Measurements from ENCODE around the gene CASQ1. TPM values are rescaled to one million over a fixed set of nuclear protein-coding genes. Genes with fewer than 3 reads are reported as not detected.

The CASQ1 gene
- total RNA-seq, 1 donor from 2014 or later: not detected

- no peaks in the 10 kb centered on the region for H3K27me3 Mint-ChIP-seq (ENCODE audit: unreplicated experiment)
- H3K36me3 Mint-ChIP-seq (ENCODE audit: unreplicated experiment): no peaks in the 10 kb centered on the region
- H3K9me3 Mint-ChIP-seq (ENCODE audit: unreplicated experiment): no peaks in the 10 kb centered on the region
- DNase-seq: no peak
- no peak for TF ChIP-seq CTCF (IDR thresholded peaks at IDR 0.05; ENCODE audit: partially characterized antibody, unreplicated experiment)
- no peaks in the 10 kb centered on the region for H3K4me1 Mint-ChIP-seq (ENCODE audit: low read depth, unreplicated experiment)
- H3K4me3 Mint-ChIP-seq (ENCODE audit: unreplicated experiment): no peak overlapping the region
- H3K27ac Mint-ChIP-seq (ENCODE audit: unreplicated experiment): no peak overlapping the region
Observed at GRCh38 chr1:160227561-160227960, 37.2 kb downstream of the CASQ1 start.

- Mint-ChIP-seq H3K27me3 (ENCODE audit: unreplicated experiment) (peaks cover 1% of the 10 kb centered on the region), H3K9me3 (ENCODE audit: unreplicated experiment) (no peaks in the 10 kb centered on the region), H3K36me3 (ENCODE audit: unreplicated experiment) (no peaks in the 10 kb centered on the region), H3K4me3 (ENCODE audit: unreplicated experiment) (no peak overlapping the region), H3K4me1 (ENCODE audit: low read depth, unreplicated experiment) (no peaks in the 10 kb centered on the region), H3K27ac (ENCODE audit: unreplicated experiment) (no peak overlapping the region)
- no peak for DNase-seq
- no peak for TF ChIP-seq CTCF (IDR thresholded peaks at IDR 0.05; ENCODE audit: partially characterized antibody, unreplicated experiment)
Observed at GRCh38 chr1:160228431-160228830, 38.1 kb downstream of the CASQ1 start.

GRCh38 chr1:160232911-160233310 is 42.5 kb downstream of the CASQ1 start:
- no peaks in the 10 kb centered on the region for H3K36me3 Mint-ChIP-seq (ENCODE audit: unreplicated experiment)
- no peak overlapping the region for H3K4me3 Mint-ChIP-seq (ENCODE audit: unreplicated experiment)
- DNase-seq: no peak
- no peak overlapping the region for H3K27ac Mint-ChIP-seq (ENCODE audit: unreplicated experiment)
- H3K4me1 Mint-ChIP-seq (ENCODE audit: low read depth, unreplicated experiment): no peaks in the 10 kb centered on the region
- no peak for TF ChIP-seq CTCF (IDR thresholded peaks at IDR 0.05; ENCODE audit: partially characterized antibody, unreplicated experiment)
- H3K27me3 Mint-ChIP-seq (ENCODE audit: unreplicated experiment): peaks cover 2% of the 10 kb centered on the region
- H3K9me3 Mint-ChIP-seq (ENCODE audit: unreplicated experiment): no peaks in the 10 kb centered on the region

- no peak overlapping the region for H3K27ac Mint-ChIP-seq (ENCODE audit: unreplicated experiment)
- peaks cover 3% of the 10 kb centered on the region for H3K27me3 Mint-ChIP-seq (ENCODE audit: unreplicated experiment)
- DNase-seq: no peak
- no peaks in the 10 kb centered on the region for H3K4me1 Mint-ChIP-seq (ENCODE audit: low read depth, unreplicated experiment)
- H3K9me3 Mint-ChIP-seq (ENCODE audit: unreplicated experiment): no peaks in the 10 kb centered on the region
- H3K4me3 Mint-ChIP-seq (ENCODE audit: unreplicated experiment): no peak overlapping the region
- no peak for TF ChIP-seq CTCF (IDR thresholded peaks at IDR 0.05; ENCODE audit: partially characterized antibody, unreplicated experiment)
- H3K36me3 Mint-ChIP-seq (ENCODE audit: unreplicated experiment): no peaks in the 10 kb centered on the region
Observed at GRCh38 chr1:160236806-160237205, 46.4 kb downstream of the CASQ1 start.

GRCh38 chr1:160237558-160237957 is 47.2 kb downstream of the CASQ1 start:
- no peaks in the 10 kb centered on the region for H3K36me3 Mint-ChIP-seq (ENCODE audit: unreplicated experiment)
- TF ChIP-seq CTCF (IDR thresholded peaks at IDR 0.05; ENCODE audit: partially characterized antibody, unreplicated experiment): no peak
- DNase-seq: no peak
- no peaks in the 10 kb centered on the region for H3K4me1 Mint-ChIP-seq (ENCODE audit: low read depth, unreplicated experiment)
- peaks cover 3% of the 10 kb centered on the region for H3K27me3 Mint-ChIP-seq (ENCODE audit: unreplicated experiment)
- H3K4me3 Mint-ChIP-seq (ENCODE audit: unreplicated experiment): no peak overlapping the region
- H3K27ac Mint-ChIP-seq (ENCODE audit: unreplicated experiment): no peak overlapping the region
- no peaks in the 10 kb centered on the region for H3K9me3 Mint-ChIP-seq (ENCODE audit: unreplicated experiment)

Data from glutamatergic neuron (in vitro differentiated cells).